ENCODE data around the gene PEDS1. TPM values are rescaled to one million over a fixed set of nuclear protein-coding genes. Genes with fewer than 3 reads are reported as not detected.

The PEDS1 gene
- total and polyA plus RNA-seq, 2 of the 8 experiments (the other 6 are each of a cell fraction or from before 2014, with no cell fraction given), result 28.9 to 75.9 TPM

DNA sequence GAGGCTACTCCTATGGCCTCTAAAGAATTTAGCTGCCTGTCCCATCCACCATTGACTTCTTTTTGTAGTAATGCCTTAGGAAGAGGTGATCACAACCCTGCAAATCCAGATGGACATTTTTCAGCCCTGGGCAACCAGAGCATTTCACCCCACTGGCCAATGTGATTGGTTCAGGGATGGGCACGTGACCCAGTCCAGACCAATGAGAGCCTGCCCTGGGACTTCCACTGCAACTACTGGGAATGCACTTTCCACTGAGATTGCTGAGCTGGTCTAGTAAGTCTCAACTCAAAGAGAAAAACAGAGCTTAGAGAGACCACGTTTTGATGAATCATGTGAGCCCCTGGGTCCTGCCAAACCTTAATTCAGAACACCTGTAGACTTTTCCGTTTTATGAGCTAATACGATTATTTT lies 31.7 kb downstream of the PEDS1 start (continued):
- no peak for TF ChIP-seq RAD21 (IDR thresholded peaks at IDR 0.05 in 1 of 2, conservative IDR thresholded peaks at IDR 0.05 in 1 of 2; ENCODE audit: low read depth in 2 of 2, low read length in 2 of 2)
